Amniotic stem cell (primary cell): ENCODE measurements around the gene MESP1.

Source experiments
- DNase-seq: peaks from one replicate; lab custom pipeline; 2025; lab: John Stamatoyannopoulos, UW

The MESP1 gene

GRCh38 chr15:89758283-89758682, 7.2 kb upstream of the MESP1 start:
- no peak for DNase-seq

- DNase-seq: no peak
Observed at GRCh38 chr15:89756897-89757296, 5.8 kb upstream of the MESP1 start.

GRCh38 chr15:89755701-89756100, 4.7 kb upstream of the MESP1 start:
- no peak for DNase-seq

GRCh38 chr15:89754361-89755154, 3.5 kb upstream of the MESP1 start:
- no peak for DNase-seq

- DNase-seq: no peak
Observed at GRCh38 chr15:89753855-89754254, 2.8 kb upstream of the MESP1 start.

GRCh38 chr15:89751748-89752147, 699 bp upstream of the MESP1 start:
- no peak for DNase-seq

- DNase-seq: no peak
Observed at GRCh38 chr15:89749951-89750559, 994 bp downstream of the MESP1 start.

GRCh38 chr15:89749526-89749925, 1.5 kb downstream of the MESP1 start:
- no peak for DNase-seq

GRCh38 chr15:89749054-89749453, 2.0 kb downstream of the MESP1 start:
- no peak for DNase-seq

- no peak for DNase-seq
Observed at GRCh38 chr15:89747708-89748682, 3.1 kb downstream of the MESP1 start.

- no peak for DNase-seq
Observed at GRCh38 chr15:89746386-89746780, 4.7 kb downstream of the MESP1 start.

GRCh38 chr15:89745768-89746167, 5.3 kb downstream of the MESP1 start:
- DNase-seq: no peak

- no peak for DNase-seq
Observed at GRCh38 chr15:89745131-89745530, 5.9 kb downstream of the MESP1 start.

- DNase-seq: no peak
Observed at GRCh38 chr15:89743594-89743993, 7.5 kb downstream of the MESP1 start.

- no peak for DNase-seq
Observed at GRCh38 chr15:89743011-89743410, 8.0 kb downstream of the MESP1 start.

GRCh38 chr15:89740137-89740536, 10.9 kb downstream of the MESP1 start:
- DNase-seq: no peak

GRCh38 chr15:89735773-89736172, 15.3 kb downstream of the MESP1 start:
- DNase-seq: no peak

GRCh38 chr15:89732451-89733172, 18.4 kb downstream of the MESP1 start:
- DNase-seq: no peak

- no peak for DNase-seq
Observed at GRCh38 chr15:89731275-89731674, 19.8 kb downstream of the MESP1 start.

GRCh38 chr15:89728254-89728653, 22.8 kb downstream of the MESP1 start:
- no peak for DNase-seq

GRCh38 chr15:89725064-89725463, 26.0 kb downstream of the MESP1 start:
- no peak for DNase-seq

GRCh38 chr15:89724621-89725020, 26.4 kb downstream of the MESP1 start:
- DNase-seq: no peak
